ENCODE results near the gene PHRF1.

The PHRF1 gene

DNA sequence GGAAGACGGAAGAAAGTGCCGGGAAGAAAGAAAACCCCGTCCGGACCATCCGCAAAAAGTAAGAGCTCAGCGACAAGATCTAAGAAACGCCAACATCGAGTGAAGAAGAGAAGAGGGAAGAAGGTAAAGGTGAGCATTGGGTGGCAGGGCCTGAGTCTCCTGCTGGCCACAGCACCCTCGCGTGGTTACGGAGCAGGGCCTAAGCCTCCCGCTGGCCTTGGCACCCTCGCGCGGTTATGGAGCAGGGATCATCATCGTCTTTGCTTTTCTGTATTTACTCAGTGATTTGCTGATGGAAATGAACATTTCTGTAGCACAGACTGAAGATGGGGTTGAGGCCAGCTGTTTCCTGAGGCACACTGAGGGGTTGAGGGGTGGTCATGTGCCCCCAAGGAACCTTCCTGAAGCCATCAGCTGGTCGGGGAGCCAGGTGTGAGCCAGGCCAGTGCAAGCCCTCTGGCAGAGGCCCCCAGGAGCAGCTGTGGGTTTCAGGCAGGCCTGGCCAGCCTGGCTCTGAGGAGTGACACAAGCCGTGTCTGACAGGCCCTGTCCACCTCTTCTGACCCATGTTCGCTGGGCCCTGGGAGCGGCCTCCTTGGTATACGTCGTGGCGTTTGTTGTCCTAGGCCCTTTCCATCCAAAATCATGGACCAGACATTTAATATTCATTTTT is 25.4 kb downstream of the PHRF1 start:
- no peak for DNase-seq (ENCODE audit: low read depth in 2 of 2)

DNA sequence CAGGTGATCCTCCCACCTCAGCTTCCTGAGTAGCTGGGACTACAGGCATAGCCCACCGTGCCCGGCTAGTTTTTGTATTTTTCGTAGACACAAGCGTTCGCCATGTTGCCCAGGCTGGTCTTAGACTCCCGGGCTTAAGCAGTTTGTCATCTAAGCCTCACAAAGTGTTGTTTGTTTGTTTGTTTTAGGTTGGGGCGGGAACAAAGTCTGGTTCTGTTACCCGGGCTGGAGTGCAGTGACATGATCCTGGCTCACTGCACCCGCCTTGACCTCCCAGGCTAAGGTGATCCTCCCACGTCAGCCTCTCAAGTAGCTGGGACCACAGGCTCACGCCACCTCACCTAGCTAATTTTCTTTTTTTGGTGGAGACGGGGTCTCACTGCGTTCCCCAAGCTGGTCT is 26.9 kb downstream of the PHRF1 start:
- DNase-seq (ENCODE audit: low read depth in 2 of 2): no peak

DNA sequence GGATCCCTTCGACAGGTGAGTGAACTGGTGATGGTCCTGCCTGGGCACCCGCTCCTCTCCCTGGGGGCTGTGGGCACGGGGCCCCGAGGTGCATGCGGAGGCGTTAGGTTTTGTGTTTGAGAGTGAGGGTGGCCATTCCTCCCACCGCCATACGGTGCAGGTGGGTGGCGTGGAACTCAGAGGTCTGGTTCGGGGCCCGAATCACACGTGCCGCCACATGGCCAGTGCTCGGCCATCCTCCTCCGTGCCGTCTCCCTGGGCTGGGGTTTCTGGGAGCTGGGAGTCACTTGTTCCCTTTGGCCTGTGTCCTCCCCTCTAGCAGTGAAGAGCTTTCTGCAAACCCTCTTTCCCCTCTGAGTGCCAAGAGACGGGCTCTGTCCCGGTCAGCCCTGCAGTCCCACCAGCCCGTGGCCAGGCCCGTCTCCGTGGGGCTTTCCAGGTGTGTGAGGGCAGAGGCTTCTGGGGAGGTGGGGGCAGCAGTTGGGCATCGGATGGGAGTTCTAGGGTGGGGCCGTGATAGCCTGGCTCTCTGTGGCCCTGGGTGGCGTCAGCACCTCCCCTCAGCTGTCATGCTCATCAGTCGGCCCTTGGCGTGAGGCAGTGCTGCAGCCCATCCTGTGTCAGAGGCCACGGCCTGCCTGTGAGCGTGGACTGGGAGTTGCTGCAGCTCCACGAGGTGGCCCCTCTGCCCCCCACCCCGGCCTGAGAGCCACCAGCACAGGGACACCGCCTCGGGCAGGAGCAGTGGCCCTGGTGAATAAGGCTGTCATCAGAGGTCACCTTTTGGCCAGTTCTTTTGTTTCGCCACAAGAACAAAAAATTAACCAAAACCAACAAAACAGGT is 29.2 kb downstream of the PHRF1 start:
- DNase-seq (ENCODE audit: low read depth in 2 of 2): no peak

DNA sequence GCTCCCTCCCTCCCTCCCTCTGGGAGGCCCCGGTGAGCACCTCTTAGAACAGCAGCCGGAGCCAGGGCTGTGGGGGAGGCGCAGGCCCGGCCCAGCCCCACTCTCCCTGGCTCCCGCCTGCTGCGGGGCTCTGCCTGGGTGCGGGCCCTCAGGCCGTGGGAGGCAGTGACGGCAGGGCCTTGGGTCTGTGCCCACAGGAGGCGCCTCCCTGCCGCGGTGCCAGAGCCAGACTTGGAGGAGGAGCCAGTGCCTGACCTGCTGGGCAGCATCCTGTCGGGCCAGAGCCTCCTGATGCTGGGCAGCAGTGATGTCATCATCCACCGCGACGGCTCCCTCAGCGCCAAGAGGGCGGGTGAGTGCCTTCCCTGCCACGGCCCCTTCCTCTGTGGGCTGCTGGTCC is 30.0 kb downstream of the PHRF1 start:
- DNase-seq (ENCODE audit: low read depth in 2 of 2): no peak

- DNase-seq (ENCODE audit: low read depth in 2 of 2): no peak
Measured at GRCh38 chr11:607020-607780, 30.9 kb downstream of the PHRF1 start.

GRCh38 chr11:607971-608659 is 31.8 kb downstream of the PHRF1 start:
- no peak for DNase-seq (ENCODE audit: low read depth in 2 of 2)

GRCh38 chr11:608791-609251 is 32.6 kb downstream of the PHRF1 start:
- DNase-seq (ENCODE audit: low read depth in 2 of 2): no peak

DNA sequence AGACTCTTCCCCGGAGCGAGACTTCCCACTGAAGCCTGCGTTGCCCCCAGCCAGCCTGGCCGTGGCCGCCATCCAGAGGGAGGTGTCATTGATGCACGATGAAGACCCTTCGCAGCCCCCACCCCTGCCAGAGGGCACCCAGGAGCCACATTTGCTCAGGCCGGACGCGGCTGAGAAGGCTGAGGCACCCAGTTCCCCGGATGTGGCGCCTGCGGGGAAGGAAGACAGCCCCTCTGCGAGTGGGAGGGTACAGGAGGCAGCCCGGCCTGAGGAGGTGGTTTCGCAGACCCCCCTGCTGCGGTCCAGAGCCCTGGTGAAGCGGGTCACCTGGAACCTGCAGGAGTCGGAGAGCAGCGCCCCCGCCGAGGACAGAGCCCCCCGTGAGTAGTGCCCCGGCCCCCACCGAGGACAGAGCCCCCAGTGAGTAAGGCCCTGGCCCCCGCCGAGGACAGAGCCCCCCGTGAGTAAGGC is 33.1 kb downstream of the PHRF1 start:
- no peak for DNase-seq (ENCODE audit: low read depth in 2 of 2)

DNA sequence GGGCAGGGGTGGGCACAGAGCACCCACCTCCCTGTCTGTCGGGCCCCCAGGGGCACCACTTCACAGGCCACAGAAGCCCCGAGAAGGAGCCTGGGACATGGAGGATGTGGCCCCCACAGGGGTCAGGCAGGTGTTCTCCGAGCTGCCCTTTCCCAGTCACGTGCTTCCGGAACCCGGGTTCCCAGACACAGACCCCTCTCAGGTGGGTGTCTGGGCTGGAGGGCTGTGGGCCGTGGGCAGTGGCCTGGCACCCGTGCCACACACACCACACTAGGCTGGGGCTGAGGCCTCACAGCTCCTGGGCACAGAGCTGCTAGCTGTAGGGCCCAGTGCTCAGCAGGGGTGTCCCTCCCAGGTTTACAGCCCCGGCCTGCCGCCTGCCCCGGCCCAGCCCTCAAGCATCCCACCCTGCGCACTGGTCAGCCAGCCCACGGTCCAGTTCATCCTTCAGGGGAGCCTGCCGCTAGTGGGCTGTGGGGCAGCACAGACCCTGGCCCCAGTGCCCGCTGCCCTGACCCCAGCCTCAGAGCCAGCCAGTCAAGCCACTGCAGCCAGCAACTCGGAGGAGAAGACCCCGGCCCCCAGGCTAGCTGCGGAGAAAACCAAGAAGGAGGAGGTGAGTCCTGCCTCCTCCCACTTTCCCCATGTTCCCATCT is 34.0 kb downstream of the PHRF1 start:
- DNase-seq (ENCODE audit: low read depth in 2 of 2): no peak

- DNase-seq (ENCODE audit: low read depth in 2 of 2): no peak
Measured at GRCh38 chr11:611001-611996, 35.0 kb downstream of the PHRF1 start.

DNA sequence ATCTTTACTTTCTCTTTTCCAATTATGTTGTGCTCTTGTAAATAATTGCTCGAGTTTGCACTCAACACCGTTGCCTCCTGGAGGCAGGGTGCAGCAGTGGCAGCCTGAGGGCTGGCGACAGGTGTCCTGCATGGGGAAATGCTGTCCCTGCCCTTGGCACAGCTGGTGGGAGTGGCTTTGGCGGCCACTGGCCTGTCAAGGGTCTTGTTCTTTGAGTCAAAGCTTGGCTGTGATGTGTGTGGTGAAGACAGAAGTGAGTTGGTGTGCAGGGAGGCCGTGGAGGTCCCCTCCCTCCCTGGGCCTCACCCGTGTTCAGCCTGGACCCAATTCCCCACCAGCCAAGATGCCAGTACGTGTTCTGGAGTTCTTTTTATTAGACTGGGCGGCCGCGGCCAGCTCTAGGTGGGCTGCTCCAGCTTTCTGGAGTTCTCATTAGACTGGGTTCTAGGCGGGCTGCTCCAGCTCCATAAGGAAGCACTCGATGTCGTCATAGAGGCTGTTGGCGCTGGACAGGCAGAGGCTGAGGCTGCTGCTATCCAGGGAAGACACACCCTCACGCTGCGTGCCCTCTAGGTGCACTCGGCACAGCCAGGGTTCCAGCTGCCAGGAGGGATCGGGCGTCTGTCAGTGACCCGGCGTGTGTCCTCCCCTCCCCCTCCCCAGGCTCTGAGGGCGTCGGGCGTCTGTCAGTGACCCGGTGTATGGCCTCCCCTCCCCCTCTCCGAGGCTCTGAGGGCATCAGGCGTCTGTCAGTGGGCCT is 36.1 kb downstream of the PHRF1 start:
- DNase-seq (ENCODE audit: low read depth in 2 of 2): no peak

GRCh38 chr11:612961-613300 is 36.7 kb downstream of the PHRF1 start:
- no peak for DNase-seq (ENCODE audit: low read depth in 2 of 2)

DNA sequence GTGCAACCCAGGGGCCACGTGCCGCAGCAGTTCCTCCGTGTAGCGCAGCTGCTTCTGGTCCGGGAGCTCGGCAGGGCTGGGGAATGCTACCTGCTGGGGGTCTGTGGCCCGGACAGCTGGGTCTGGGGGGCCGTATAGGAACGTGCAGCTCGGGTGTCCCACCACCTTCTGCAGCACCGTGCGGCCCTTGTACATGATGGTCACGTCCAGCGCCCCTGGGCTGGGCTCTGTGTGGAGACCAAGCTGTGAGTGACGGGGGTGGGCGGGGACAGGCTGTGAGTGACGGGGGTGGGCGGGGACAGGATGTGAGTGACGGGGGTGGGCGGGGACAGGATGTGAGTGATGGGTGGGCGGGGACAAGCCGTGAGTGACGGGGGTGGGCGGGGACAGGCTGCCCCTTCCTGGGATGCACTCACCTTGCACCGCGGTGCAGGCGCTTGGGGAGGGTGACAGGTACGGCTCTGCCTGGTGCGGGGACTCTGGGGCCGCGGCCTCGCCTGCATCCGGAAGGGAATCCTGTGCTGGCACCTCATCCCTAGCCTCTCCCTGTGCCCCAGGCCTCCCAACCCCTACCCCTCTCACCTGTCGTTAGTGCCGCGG is 37.2 kb downstream of the PHRF1 start:
- DNase-seq (ENCODE audit: low read depth in 2 of 2): peak; percentile 60 to 61

DNA sequence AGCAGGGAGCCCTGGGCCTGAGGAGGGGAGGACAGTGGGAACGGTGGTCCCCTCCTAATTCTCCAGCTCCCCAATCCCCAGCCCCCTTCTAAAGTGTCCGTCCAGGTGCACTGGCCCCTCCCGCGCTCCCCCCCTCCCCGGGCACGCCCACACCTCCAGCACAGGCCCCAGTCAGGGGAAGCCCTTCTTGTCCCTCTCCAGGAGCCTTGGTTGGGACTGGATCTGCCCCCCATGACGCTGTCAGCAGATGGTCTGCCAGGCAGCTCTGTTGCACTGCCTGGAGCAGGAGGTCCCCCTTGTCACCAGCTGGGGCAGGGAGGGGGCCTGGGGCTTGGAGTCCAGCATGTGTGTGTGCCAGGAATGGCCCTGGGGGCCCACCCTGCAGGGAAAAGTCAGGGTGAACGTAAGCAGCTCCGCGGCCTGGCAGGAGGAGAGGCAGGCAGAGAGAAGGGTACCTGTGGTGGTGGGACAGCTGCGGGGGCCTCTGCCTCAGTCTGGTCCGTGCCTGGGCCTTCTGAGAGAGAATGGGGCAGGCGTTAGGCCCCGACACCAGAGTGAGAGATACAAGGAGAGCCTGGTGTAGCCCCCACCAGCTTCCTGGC is 37.9 kb downstream of the PHRF1 start:
- no peak for DNase-seq (ENCODE audit: low read depth in 2 of 2)

GRCh38 chr11:614623-615503 is 38.6 kb downstream of the PHRF1 start:
- DNase-seq (ENCODE audit: low read depth in 2 of 2): no peak

GRCh38 chr11:615504-616319 is 39.4 kb downstream of the PHRF1 start, which contains the start of gene IRF7:
Gene IRF7 (minus strand): TSS chr11:615950. CDS start chr11:615364, 586 bp downstream.
- DNase-seq (ENCODE audit: low read depth in 2 of 2): peak; percentile 70 to 83

All from stimulated activated CD8-positive, alpha-beta memory T cell treated with anti-CD3 and anti-CD28 coated beads, Interleukin-7, amount 100 ng/mL, for 1 hour (primary cell).